Measurements from ENCODE around the gene PACSIN1.

DNA sequence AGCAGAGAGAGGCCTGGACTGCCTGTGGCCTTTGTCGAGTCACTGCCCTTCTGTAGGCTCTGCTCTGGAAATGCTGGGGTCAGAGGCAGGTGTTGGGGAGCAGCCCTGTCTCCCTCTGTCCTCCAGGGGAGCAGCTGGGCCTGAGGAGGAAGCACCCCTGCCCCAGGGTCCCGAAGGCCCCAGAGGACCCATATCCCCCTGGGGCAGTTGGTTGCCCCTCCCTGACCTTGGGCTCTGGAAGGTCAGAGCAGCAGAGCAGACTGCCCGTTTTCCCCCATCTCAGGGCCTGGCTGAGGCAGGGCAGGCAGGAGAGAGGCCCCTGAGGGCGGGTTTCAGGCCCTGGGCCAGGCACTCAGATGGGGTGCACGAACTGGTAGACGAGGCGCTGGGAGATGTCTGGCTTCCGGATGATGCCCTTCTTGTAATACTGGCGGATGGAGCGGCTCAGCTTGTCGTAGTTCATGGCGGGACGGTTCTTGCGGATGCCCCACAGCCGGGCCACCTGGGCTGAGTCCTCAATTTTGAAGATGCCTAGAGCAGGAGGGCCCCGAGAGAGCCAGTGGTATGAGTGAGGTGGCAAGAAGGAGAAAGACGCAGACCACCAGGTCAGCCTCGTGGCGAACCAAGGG is 72.2 kb downstream of the PACSIN1 start:
- TF ChIP-seq CTCF (IDR thresholded peaks at IDR 0.05; ENCODE audit: low read depth, low read length) (no peak), POLR2A (IDR thresholded peaks at IDR 0.05; ENCODE audit: extremely low read depth, insufficient read length) (no peak)

All from NB4 (cell line).